ENCODE data around the gene CTNND2. TPM values are rescaled to one million over a fixed set of nuclear protein-coding genes. Genes with fewer than 3 reads are reported as not detected.

Gene CTNND2, protein sequence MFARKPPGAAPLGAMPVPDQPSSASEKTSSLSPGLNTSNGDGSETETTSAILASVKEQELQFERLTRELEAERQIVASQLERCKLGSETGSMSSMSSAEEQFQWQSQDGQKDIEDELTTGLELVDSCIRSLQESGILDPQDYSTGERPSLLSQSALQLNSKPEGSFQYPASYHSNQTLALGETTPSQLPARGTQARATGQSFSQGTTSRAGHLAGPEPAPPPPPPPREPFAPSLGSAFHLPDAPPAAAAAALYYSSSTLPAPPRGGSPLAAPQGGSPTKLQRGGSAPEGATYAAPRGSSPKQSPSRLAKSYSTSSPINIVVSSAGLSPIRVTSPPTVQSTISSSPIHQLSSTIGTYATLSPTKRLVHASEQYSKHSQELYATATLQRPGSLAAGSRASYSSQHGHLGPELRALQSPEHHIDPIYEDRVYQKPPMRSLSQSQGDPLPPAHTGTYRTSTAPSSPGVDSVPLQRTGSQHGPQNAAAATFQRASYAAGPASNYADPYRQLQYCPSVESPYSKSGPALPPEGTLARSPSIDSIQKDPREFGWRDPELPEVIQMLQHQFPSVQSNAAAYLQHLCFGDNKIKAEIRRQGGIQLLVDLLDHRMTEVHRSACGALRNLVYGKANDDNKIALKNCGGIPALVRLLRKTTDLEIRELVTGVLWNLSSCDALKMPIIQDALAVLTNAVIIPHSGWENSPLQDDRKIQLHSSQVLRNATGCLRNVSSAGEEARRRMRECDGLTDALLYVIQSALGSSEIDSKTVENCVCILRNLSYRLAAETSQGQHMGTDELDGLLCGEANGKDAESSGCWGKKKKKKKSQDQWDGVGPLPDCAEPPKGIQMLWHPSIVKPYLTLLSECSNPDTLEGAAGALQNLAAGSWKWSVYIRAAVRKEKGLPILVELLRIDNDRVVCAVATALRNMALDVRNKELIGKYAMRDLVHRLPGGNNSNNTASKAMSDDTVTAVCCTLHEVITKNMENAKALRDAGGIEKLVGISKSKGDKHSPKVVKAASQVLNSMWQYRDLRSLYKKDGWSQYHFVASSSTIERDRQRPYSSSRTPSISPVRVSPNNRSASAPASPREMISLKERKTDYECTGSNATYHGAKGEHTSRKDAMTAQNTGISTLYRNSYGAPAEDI (N-terminal part only)
- not detected in 2 replicates for total RNA-seq

- no peak for DNase-seq (ENCODE audit: low read depth)
Measured at GRCh38 chr5:11904265-11904906, at the start of gene CTNND2. TSS of gene CTNND2 (minus strand) at chr5:11904446. CDS start at chr5:11903853, 593 bp downstream.

GRCh38 chr5:11946317-11946716 lies 42.1 kb upstream of the CTNND2 start:
- no peak for DNase-seq (ENCODE audit: low read depth)

DNA sequence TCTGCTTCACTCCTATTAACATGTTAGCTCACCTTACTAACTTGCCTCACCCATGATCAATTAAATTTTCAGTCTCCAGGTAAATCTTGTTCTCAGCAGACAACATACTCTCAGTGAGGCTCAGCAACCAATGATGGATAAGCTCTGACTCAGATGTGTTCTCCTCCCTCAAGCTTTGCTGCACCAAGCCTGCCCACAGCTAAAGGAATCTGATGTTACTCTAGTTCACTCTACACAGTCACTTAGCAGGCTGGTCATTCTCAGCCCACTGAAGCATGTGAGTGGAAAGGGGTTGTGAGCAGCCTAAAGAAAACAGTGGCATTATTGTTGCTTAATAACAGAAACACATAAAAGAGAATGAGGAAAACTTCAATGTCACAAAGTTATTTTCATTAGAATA lies 37.3 kb upstream of the CTNND2 start:
- DNase-seq (ENCODE audit: low read depth), result no peak

DNA sequence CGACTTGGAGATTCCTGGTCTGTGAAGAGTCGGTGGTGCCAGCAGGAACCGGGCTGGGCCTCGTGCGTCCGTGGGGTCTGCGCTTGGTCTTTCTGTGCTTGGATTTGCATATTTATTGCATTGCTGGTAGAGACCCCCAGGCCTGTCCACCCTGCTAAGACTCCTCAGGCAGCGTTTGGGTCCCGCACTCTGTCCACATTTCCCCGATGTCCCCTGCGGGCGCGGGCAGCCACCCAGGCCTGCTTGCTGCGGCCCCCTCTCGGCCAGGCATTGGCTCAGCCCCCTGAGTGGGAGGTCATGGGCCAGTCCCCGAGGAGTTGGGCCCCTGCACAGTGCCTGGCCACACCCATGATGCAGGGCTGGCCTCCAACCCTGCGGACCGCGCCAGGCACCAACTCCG lies 27.4 kb upstream of the CTNND2 start:
- DNase-seq (ENCODE audit: low read depth), result no peak

DNA sequence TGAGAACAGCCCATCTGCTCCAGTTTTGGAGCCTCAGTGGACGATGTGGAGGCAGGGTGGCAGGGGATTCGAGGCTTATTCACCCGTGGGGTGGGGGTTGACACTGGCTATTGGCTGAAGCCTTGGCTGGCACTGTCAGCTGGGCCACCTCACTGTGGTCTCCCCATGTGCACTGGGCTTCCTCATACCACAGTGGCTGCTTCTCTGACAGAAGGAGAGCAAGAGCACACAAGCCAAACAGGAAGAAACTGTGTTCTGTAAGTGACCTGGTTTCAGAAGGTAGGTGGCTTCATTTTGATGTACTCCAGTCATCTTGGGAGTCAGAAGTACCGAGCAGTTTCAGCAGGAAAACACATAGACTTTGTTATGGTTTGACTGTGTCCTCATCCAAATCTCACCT lies 24.7 kb upstream of the CTNND2 start:
- DNase-seq (ENCODE audit: low read depth), result no peak

GRCh38 chr5:11925701-11926100 lies 21.5 kb upstream of the CTNND2 start:
- DNase-seq (ENCODE audit: low read depth), result no peak

DNA sequence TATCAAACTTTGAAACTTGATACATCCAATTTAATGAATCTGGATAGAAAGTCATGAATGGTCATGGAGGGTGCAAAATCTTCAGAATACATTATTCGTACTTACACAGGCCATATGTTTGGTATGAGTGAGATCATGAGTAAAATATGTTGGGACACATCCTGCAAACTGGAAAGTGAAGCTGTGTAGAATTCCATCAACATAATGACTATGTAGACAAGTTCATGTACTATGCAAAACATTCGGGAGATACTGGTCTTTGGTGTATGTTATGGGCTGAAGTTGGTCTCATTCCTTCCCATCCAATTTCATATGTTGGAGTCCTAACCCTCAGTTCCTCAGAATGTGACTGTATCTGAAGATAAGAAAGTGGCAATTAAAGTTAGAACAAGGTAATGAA lies 18.1 kb upstream of the CTNND2 start:
- DNase-seq (ENCODE audit: low read depth), result no peak

- DNase-seq (ENCODE audit: low read depth), result no peak
Measured at GRCh38 chr5:11918463-11919045, 14.3 kb upstream of the CTNND2 start.

DNA sequence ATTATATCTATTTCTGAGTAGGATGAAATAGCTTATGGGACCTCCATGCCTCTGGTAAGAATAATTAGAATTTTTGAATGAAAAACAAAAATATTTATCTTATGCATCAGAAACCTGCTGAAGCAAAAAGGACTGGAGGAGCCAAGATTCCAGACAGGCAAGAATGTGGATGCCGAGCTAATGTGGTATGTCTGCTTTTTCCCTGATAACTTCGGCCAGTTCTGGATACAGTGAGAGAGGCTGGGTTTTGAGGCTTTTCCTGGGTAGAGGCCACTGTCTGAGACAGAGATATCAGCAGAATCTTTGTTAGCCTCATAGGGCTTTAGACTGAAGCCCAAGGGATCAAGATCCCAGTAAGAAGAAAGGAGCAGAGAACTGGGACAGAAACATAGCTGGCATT lies 5.2 kb upstream of the CTNND2 start:
- no peak for DNase-seq (ENCODE audit: low read depth)

GRCh38 chr5:11906497-11906896 lies 2.3 kb upstream of the CTNND2 start:
- DNase-seq (ENCODE audit: low read depth), result no peak

DNA sequence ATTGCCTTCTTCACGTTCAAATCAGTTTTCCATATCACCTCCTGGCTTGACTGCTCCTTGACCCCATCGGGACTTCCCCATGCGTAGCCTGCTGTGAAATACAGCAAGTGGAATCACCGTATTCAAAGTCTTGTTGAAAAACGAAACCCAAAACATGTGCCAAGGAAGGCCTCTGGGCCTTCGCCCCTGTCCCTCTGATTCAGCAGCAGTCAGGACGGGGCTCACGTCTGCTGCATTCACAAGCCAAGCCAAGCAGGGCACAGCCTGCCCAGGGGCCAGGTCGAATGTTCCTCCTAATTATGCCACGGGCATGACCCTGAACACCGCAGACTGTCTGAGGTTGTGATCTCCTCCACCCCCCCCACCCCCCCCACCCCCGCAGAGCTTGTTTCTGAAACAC lies 960 bp upstream of the CTNND2 start:
- DNase-seq (ENCODE audit: low read depth), result no peak

DNA sequence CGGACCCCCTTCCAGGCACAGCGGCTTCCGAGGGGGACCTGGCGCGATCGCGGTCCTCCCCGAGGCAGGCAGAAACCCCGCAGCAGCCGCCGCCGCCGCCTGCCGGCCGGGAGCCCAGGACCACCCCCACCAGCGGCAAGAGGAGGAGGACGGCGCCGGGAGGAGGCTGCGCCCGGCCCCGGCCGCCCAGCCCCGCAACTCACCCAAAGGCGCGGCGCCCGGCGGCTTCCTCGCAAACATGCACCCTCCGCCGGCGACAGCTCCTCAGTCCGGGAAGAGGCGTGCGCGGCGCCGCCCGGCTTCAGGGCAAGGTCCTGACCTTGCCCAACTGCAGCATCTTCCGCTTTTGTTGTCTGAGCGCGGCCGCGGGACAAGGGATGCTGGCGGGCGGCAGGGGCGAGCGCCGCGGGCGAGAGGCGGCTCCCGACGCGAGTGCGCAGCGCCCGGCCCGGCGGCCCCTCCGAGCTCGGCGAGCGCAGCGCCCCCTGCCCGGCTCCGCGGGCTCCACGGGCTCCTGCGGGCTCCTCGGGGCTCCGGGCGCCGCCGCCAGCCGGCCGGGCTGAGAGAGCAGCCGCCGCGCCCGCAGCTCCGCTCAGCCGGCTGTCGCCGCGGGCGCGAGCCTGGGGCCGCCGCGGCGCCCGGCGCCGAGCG lies 507 bp downstream of the CTNND2 start:
- no peak for DNase-seq (ENCODE audit: low read depth)

DNA sequence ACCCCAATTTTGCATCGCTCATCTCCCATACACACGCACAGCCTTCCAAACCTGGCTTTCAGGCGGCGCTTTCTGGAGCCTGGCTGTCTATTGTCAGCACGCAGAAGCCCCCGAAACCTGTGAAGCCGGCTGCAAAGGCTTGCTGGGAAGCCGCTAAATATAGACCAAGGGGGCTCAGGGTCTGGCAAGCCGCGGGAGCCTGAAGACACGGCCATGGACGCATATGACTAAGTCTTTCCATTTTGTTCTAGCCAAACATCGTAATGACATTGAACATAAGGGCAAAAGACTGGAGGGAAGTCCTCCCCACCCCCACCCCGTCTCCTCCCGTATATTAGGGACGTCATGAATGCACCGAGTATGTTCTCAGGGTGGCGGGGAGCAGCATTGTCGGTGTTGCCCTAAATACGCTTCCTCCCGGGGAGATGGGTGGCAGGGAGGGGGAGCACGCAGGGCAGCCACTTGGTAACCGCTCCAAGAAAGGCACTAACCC lies 1.1 kb downstream of the CTNND2 start:
- DNase-seq (ENCODE audit: low read depth), result no peak

- DNase-seq (ENCODE audit: low read depth), result no peak
Measured at GRCh38 chr5:11902201-11902619, 2.0 kb downstream of the CTNND2 start.

DNA sequence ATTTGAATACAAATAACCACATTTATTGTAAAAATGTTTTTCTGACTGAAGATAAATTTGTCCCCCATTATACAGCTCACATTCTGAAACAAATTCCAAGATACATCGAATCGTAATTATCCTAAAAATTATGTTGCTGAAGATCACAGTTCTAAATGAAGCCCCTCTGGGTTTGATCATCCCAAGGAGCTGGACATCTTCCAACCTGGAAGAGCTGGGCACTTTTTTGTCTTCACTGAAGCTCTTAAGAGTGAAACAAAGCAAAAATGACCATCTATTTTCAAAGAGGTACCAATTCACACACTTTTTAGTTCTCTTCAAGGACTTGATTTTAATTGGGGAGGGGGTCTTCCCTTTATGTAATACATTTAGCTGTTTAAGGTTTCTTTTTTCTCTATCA lies 5.5 kb downstream of the CTNND2 start:
- DNase-seq (ENCODE audit: low read depth), result no peak

DNA sequence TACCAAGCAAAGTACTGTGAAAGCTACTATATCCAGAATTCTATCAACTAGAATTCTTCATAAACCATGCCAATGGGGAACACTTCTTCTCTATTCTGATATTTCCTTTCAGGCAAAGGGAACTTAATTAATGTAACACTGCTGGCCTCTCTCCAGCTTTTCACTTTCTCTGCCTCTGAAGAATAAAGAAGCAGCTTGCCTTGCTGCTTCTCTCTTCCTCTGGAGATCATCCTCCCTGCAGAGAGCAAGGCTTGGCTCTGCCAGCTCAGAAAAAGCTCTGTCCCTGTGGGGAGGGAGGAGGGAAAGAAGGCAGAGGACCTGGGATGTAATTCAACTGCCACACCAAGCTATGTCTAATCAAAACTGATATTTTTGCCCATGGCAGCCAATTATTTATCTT lies 6.5 kb downstream of the CTNND2 start:
- no peak for DNase-seq (ENCODE audit: low read depth)

GRCh38 chr5:11894992-11895391 lies 9.3 kb downstream of the CTNND2 start:
- DNase-seq (ENCODE audit: low read depth), result no peak

DNA sequence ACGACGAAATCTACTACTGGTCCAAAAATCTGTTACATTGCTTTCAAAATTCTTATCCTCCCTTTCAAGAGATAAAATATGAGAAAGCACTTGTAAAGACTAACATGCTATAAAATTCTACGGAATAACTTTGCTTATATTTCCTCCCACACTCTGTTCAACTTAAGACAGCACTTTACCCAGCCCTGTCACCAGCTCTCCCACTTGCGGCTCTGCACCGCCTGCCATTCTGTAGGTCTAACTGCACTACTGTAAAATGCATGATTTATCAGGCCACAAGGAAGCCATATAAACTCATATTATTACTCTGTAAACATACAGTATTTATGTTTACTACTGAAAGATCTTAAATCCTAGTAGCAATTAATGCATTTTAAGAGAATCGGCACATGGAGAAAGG lies 11.4 kb downstream of the CTNND2 start:
- no peak for DNase-seq (ENCODE audit: low read depth)

- DNase-seq (ENCODE audit: low read depth), result no peak
Measured at GRCh38 chr5:11890777-11891176, 13.5 kb downstream of the CTNND2 start.

- DNase-seq (ENCODE audit: low read depth), result no peak
Measured at GRCh38 chr5:11888221-11888620, 16.0 kb downstream of the CTNND2 start.

GRCh38 chr5:11878814-11879213 lies 25.4 kb downstream of the CTNND2 start:
- DNase-seq (ENCODE audit: low read depth), result no peak
